NT2/D1 (cell line): ENCODE measurements around the gene DPYSL5.

Source experiments
- SUZ12 ChIP-seq: IDR thresholded peaks from 2 replicates; pipeline ENCODE4 v1.6.1; 2011; ENCODE audit not compliant: insufficient read length, insufficient read depth; ENCODE audit errors: extremely low read depth
- YY1 ChIP-seq: IDR thresholded peaks from 2 replicates; pipeline ENCODE4 v1.6.1; 2011; ENCODE audit not compliant: insufficient read length, insufficient read depth
- ZNF274 ChIP-seq: IDR thresholded peaks from 2 replicates; pipeline ENCODE4 v1.6.1; 2011; ENCODE audit warnings: mild to moderate bottlenecking, low read depth, low read length

DNA sequence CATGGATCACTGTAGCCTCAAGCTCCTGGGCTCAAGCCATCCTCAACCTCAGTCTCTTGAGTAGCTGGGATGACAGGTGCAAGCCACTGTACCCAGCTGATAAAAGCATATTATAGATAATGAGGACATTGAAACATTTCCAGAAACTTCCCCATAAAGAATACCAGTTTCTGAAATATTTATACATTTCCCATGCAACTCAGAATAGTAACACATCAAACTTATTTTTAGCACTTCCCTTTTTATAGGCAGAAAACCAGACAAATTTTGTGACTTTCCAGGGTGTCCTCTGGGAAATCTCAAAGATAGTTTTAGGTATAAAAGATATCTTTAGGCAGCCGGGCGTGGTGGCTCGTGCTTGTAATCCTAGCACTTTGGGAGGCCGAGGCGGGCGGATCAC is 25.1 kb upstream of the DPYSL5 start:
- TF ChIP-seq ZNF274 (no peak), YY1 (no peak), SUZ12 (no peak)
